Pancreas (tissue), 10 donors: ENCODE data around the gene TSSC4. TPM values are rescaled to one million over a fixed set of nuclear protein-coding genes. Genes with fewer than 3 reads are reported as not detected.
A peak's percentile ranks its signal among the peaks of the same experiment; 100 is the strongest.

Source experiments
- ATAC-seq, 4 donors: fragments of 200-7000 bp; cut with Tn5 transposase; one replicate each; pipeline versions ENCODE4 v1.8.0 to v1.9.1; 2020; ENCODE audit warnings: mild to moderate bottlenecking in 4 of 4, moderate library complexity in 4 of 4
- DNase-seq, 6 donors: peaks; one replicate each; pipeline ENCODE4 v3.0.0-alpha.2; 2020
- FAIRE-seq: peaks from 2 replicates; lab custom pipeline; 2012; peaks lifted over from hg19 to GRCh38; lab: Jason Lieb, UNC
- H3K27ac ChIP-seq, 4 donors: fragments of 200-600 bp; sonication (generic); 1 replicate in 3 of 4; 2 replicates in 1 of 4; pipeline versions ENCODE4 v1.5.0 to v1.8.0; 2020
- H3K27me3 ChIP-seq, 4 donors: fragments of 200-600 bp; one replicate each; pipeline ENCODE4 v1.8.0; 2021
- H3K36me3 ChIP-seq, 3 donors: fragments of 200-600 bp; sonication (generic) in 1 of 3; one replicate each; pipeline versions ENCODE4 v1.5.0 to v1.8.0; 2020 to 2021
- H3K4me1 ChIP-seq, 3 donors: fragments of 200-600 bp; one replicate each; pipeline ENCODE4 v1.8.0; 2021
- H3K4me3 ChIP-seq, 4 donors: fragments of 200-600 bp; sonication (generic) in 2 of 4; one replicate each; pipeline versions ENCODE4 v1.5.0 to v1.8.0; 2020 to 2021
- H3K9me3 ChIP-seq, 4 donors: fragments of 200-600 bp; one replicate each; pipeline ENCODE4 v1.8.0; 2021
- WGBS, 2 donors: extraction: QIAGEN DNeasy Blood & Tissue Kit; methylation state at CpG; one replicate each; pipeline ENCODE4 v1.1.7; 2013; 5-methylcytosine and 5-hydroxymethylcytosine counted together
- intact Hi-C, 3 donors: fragments of 100-400 bp; cut with DNase I; formaldehyde crosslinking; loops; one replicate each; pipeline versions ENCODE4 v1.11.1 to v1.14.2; 2022
- polyA plus RNA-seq, 2 donors: library from polyadenylated mRNA; stranded (reverse); fragments of 200-250 nt; gene quantifications; one replicate each; pipeline ENCODE4 v1.2.3, GENCODE V29; 2013
- total RNA-seq, 6 donors: library from RNA; stranded (reverse); fragmentation: NEBNext Ultra II Directional in 4 of 6; extraction: Animal tissue kit (Norgen Biotek cat#: 25700) in 4 of 6; gene quantifications; one replicate each; pipeline versions ENCODE4 v1.2.1 to v1.2.4, GENCODE V29; 2021 to 2023
- TF ChIP-seq, protein P1 (sequence below), 4 donors: fragments of 200-600 bp; sonication (generic) in 3 of 4; IDR thresholded peaks; one replicate each; pipeline versions ENCODE4 v1.5.0 to v1.8.0; 2021; ENCODE audit warnings: antibody characterized with exemption in 4 of 4
- donor health status: healthy with polysubstance abuse.
- donor health status: DM: no; HTN: no; CAD: no; lungs with moderate emphysema.
- donor health status: DM: no; HTN: no; CAD: no.
- donor health status: control.
- donor health status: control.
- donor health status: Bipolar disorder and iron deficiency.
- donor health status: DM: yes; HTN: yes; CAD: no.
- donor health status: DM: no; HTN: no; CAD: no.
- donor health status: DM: no; HTN: no; CAD: no.
- donor health status: DM: yes; HTN: yes; CAD: no.

Gene TSSC4
- total and polyA plus RNA-seq, 8 donors, result 16.8 to 60.0 (median 22.1) TPM

DNA sequence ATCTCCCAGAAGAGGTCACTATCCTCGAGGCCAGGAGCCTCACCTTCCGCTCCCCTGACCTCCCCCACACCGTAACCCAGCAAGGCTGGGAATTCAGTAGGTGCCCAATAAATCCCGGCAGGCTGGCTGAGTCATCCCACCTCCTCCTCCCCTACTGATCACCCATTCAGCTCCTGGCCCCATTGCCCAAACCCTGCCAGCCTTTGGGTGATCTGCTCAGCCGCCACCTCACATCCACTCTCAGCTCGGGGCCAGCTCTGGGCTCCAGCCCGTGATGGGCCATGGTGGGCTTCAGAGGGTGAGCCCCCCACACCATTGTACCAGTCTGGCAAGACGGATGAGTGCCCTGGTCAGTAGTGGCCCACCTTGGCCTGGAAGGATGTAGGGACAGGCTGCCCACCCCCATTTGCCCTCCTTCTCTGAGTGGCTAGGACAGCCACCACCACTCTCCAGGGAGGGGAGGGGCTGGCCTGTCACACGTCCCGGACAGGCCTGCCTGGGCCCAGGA is 35.5 kb downstream of the TSSC4 start:
- ATAC-seq (no peak), DNase-seq (peak in 2 of 6 donors; percentile 43 to 45), FAIRE-seq (no peak)
- no peaks in the 10 kb centered on the region for H3K36me3 ChIP-seq
- H3K4me3 ChIP-seq, result no peak overlapping the region
- 72 to 79% methylated on average over 10 of the region's 10 CpGs for WGBS, 2 donors
- no peaks in the 10 kb centered on the region for H3K4me1 ChIP-seq
- H3K27ac ChIP-seq, result no peak overlapping the region
- no peaks in the 10 kb centered on the region for H3K9me3 ChIP-seq
- no peaks in the 10 kb centered on the region for H3K27me3 ChIP-seq
- TF ChIP-seq, protein P1, sequence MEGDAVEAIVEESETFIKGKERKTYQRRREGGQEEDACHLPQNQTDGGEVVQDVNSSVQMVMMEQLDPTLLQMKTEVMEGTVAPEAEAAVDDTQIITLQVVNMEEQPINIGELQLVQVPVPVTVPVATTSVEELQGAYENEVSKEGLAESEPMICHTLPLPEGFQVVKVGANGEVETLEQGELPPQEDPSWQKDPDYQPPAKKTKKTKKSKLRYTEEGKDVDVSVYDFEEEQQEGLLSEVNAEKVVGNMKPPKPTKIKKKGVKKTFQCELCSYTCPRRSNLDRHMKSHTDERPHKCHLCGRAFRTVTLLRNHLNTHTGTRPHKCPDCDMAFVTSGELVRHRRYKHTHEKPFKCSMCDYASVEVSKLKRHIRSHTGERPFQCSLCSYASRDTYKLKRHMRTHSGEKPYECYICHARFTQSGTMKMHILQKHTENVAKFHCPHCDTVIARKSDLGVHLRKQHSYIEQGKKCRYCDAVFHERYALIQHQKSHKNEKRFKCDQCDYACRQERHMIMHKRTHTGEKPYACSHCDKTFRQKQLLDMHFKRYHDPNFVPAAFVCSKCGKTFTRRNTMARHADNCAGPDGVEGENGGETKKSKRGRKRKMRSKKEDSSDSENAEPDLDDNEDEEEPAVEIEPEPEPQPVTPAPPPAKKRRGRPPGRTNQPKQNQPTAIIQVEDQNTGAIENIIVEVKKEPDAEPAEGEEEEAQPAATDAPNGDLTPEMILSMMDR (IDR thresholded peaks at IDR 0.05), result no peak
- intact Hi-C loops, result loop anchor here in 1 of 3 donors (10.0 kb wide), 2 partner anchors 79 to 459 kb away; no protein-coding TSS in a partner anchor

DNA sequence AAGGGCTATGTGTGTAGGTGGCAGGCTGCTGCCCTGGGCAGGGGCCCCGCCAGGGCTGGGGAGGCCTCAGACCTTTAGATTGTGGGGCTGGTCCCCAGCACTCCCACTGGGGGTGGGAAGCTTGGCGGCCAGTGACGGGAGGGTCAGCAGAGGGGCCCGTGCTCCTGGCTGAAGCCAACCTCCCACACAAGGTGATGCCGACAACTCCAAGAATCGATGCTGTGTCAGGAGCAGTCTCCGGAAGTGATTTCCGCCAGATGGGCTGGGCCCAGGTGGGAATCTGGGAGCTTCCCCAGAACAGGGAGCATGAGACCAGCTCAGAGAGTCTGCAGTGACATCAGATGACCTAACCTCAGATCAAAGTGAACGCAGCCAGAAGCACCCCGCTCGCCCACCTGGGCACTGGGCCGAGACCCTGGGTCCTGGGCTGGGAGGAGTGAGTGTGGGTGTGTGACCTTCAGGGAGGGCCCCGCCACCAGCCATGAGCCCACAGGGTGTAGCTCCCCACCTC is 36.0 kb downstream of the TSSC4 start:
- no peak overlapping the region for H3K27ac ChIP-seq
- H3K36me3 ChIP-seq, result no peaks in the 10 kb centered on the region
- no peaks in the 10 kb centered on the region for H3K4me1 ChIP-seq
- intact Hi-C loops, result loop anchor here in 1 of 3 donors (10.0 kb wide), 2 partner anchors 78 to 458 kb away; no protein-coding TSS in a partner anchor
- no peaks in the 10 kb centered on the region for H3K27me3 ChIP-seq
- no peak overlapping the region for H3K4me3 ChIP-seq
- TF ChIP-seq, protein P1 (IDR thresholded peaks at IDR 0.05), result no peak
- FAIRE-seq, result no peak
- DNase-seq, result peak in 2 of 6 donors; percentile 44 to 47
- 92% methylated on average over 13 of the region's 13 CpGs for WGBS, 2 donors
- no peak for ATAC-seq
- H3K9me3 ChIP-seq, result no peaks in the 10 kb centered on the region

DNA sequence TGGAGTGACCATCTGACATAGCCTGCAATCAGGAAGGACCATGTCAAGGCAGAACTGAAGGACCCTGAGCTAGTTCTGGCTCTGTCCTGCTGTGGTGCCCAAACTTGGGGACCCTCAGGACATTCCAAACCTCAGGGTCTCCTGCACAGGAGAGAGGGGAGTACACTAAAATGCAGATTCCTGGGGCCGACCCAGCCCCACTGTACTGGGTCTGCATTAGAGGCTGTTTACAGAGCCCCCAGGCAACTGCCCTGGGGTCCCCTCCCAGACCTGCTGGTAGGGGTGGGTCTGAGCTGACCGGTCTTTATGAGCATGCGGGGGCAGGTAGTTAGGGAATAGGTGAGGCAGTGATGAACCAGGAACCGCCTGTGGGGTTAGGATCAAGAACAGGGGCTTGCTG is 37.0 kb downstream of the TSSC4 start:
- H3K27ac ChIP-seq, result no peak overlapping the region
- no peak overlapping the region for H3K4me3 ChIP-seq
- TF ChIP-seq, protein P1 (IDR thresholded peaks at IDR 0.05), result no peak
- no peaks in the 10 kb centered on the region for H3K27me3 ChIP-seq
- DNase-seq (peak in 2 of 6 donors; percentile 16 to 26), FAIRE-seq (no peak), ATAC-seq (no peak)
- no peaks in the 10 kb centered on the region for H3K9me3 ChIP-seq
- H3K36me3 ChIP-seq, result no peaks in the 10 kb centered on the region
- 87 to 96% methylated on average over 4 of the region's 4 CpGs for WGBS, 2 donors
- H3K4me1 ChIP-seq, result no peaks in the 10 kb centered on the region
- intact Hi-C loops, result loop anchor here in 1 of 3 donors (10.0 kb wide), 2 partner anchors 77 to 457 kb away; no protein-coding TSS in a partner anchor

DNA sequence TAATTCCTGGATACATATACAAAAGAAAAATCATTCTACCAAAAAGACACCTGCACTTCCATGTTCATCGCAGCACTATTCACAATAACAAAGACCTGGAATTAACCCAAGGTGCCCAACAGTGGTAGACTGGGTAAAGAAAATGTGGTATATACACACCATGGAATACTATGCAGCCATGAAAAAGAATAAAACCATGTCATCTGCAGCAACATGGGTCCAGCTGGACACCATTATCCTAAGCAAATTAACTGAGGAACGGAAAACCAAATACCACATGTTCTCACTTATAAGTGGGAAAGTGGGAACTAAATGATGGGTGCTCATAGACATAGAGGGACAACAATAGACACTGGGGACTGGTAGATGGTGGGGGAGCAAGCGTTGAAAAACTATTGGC is 39.3 kb downstream of the TSSC4 start:
- DNase-seq, result no peak
- WGBS, 2 donors, result 85 to 91% methylated on average over 3 of the region's 3 CpGs
- FAIRE-seq, result no peak

More for the DNA sequence above, 39.3 kb downstream of the TSSC4 start:
- intact Hi-C loops, result loop anchor here in 1 of 3 donors (10.0 kb wide), 2 partner anchors 75 to 455 kb away; no protein-coding TSS in a partner anchor
- Histone ChIP-seq H3K4me1 (peaks cover 0 to 5% (median 0%) of the 10 kb centered on the region in 3 donors), H3K4me3 (no peak overlapping the region), H3K27ac (no peak overlapping the region), H3K27me3 (no peaks in the 10 kb centered on the region), H3K36me3 (no peaks in the 10 kb centered on the region), H3K9me3 (no peaks in the 10 kb centered on the region)
- ATAC-seq, result no peak
- TF ChIP-seq, protein P1 (IDR thresholded peaks at IDR 0.05), result no peak
